ENCODE data around the gene SCAANT1. TPM values are rescaled to one million over a fixed set of nuclear protein-coding genes. Genes with fewer than 3 reads are reported as not detected.

Gene SCAANT1
- total RNA-seq, 1 donor: not detected

- DNase-seq (ENCODE audit: low read depth): no peak
- no peak overlapping the region for H3K4me3 ChIP-seq (ENCODE audit: low read depth, low read length)
- TF ChIP-seq, protein P1, sequence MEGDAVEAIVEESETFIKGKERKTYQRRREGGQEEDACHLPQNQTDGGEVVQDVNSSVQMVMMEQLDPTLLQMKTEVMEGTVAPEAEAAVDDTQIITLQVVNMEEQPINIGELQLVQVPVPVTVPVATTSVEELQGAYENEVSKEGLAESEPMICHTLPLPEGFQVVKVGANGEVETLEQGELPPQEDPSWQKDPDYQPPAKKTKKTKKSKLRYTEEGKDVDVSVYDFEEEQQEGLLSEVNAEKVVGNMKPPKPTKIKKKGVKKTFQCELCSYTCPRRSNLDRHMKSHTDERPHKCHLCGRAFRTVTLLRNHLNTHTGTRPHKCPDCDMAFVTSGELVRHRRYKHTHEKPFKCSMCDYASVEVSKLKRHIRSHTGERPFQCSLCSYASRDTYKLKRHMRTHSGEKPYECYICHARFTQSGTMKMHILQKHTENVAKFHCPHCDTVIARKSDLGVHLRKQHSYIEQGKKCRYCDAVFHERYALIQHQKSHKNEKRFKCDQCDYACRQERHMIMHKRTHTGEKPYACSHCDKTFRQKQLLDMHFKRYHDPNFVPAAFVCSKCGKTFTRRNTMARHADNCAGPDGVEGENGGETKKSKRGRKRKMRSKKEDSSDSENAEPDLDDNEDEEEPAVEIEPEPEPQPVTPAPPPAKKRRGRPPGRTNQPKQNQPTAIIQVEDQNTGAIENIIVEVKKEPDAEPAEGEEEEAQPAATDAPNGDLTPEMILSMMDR (IDR thresholded peaks at IDR 0.05; ENCODE audit: insufficient read depth, low read length): no peak
Observed at GRCh38 chr3:63875510-63875909, 36.7 kb downstream of the SCAANT1 start.

- H3K4me3 ChIP-seq (ENCODE audit: low read depth, low read length): no peak overlapping the region
- DNase-seq (ENCODE audit: low read depth): no peak
- TF ChIP-seq, protein P1 (IDR thresholded peaks at IDR 0.05; ENCODE audit: insufficient read depth, low read length): no peak
Observed at GRCh38 chr3:63874769-63875168, 37.4 kb downstream of the SCAANT1 start.

DNA sequence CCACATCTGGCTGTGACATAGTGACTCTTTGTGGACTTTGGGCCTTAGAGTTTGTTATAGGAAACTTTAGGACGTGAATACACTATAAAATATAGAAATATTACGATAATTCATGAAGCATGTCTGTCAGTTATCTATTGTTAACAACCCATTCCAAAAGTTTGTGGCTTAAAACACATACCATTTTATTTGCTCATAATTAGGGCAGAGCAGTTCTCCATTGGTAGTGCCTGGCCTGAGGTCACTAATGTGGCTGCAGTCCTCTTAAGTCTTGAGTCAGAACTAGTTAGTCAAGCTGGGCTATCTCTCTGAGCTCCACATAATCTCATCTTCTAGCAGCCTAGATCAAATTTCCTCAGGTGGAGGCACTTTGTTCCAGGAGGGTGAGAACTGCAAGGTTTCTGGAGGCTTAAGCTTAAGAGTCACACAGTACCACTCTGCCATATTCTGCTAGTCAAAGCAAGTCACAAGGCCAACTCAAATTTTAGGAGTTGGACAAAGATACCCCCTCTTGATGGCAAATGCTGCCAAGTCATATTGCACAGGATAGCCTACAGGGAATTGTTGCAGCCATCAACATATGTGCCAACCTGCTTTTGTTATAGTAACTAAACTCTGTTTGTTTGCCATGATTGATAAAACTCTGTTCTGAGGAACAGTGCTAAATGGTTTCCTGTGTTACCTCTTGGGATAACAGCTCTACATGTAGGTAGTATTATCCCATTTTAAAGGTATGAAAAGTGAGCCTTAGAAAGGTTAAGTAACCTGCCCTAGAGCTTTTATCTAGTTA lies 39.9 kb downstream of the SCAANT1 start:
- DNase-seq (ENCODE audit: low read depth): peak; percentile 81
- TF ChIP-seq, protein P1 (IDR thresholded peaks at IDR 0.05; ENCODE audit: insufficient read depth, low read length): no peak
- H3K4me3 ChIP-seq (ENCODE audit: low read depth, low read length): no peak overlapping the region

GRCh38 chr3:63870615-63871005 lies 41.6 kb downstream of the SCAANT1 start:
- TF ChIP-seq, protein P1 (IDR thresholded peaks at IDR 0.05; ENCODE audit: insufficient read depth, low read length): no peak
- H3K4me3 ChIP-seq (ENCODE audit: low read depth, low read length): no peak overlapping the region
- DNase-seq (ENCODE audit: low read depth): no peak

DNA sequence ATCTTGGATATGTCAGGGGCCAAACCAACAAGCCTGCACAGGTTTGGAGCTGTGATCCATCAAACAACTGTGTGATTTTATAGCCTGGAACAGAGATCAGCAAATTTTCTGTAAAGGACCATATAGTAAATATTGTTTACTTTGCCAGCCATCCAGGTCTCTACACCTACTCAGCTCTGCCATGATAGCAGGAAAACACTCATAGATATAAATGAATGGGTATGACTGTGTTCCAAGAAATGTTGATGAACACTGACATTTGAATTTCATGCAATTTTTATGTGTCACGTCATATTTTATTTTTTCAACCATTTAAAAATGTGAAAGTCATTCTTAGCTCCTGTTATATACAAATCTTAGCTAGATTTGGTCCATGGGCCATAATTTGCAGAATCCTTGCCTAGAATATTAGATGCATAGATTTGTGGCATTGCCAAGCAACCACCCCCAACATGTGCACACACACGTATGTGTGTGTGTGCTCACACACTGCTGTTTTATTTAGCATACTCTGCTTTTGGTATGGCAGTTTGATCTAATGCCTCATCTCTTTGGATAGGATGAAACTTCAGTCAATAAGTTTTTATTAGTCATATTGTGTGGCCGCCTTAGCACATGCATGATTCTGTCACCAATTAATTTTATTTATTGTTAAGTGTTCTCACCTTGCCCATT lies 42.1 kb downstream of the SCAANT1 start:
- H3K4me3 ChIP-seq (ENCODE audit: low read depth, low read length): no peak overlapping the region
- TF ChIP-seq, protein P1 (IDR thresholded peaks at IDR 0.05; ENCODE audit: insufficient read depth, low read length): no peak
- no peak for DNase-seq (ENCODE audit: low read depth)

- DNase-seq (ENCODE audit: low read depth): no peak
- TF ChIP-seq, protein P1 (IDR thresholded peaks at IDR 0.05; ENCODE audit: insufficient read depth, low read length): no peak
- H3K4me3 ChIP-seq (ENCODE audit: low read depth, low read length): no peak overlapping the region
Observed at GRCh38 chr3:63867225-63867624, 45.0 kb downstream of the SCAANT1 start.
